Trophoblast cell (in vitro differentiated cells and primary cell): ENCODE measurements around the gene DPP6.

Source experiments
- DNase-seq, 2 donors: peaks; one replicate each; pipeline ENCODE4 v3.0.0-alpha.2; 2016
- H2AFZ ChIP-seq: 2 replicates; pipeline ENCODE4 v1.6.1; 2013; ENCODE audit warnings: low read length, moderate library complexity, mild to moderate bottlenecking; ENCODE audit not compliant: insufficient read depth, poor library complexity
- H2AK5ac ChIP-seq: 2 replicates; pipeline ENCODE4 v1.6.1; 2013; ENCODE audit warnings: mild to moderate bottlenecking, low read length
- H2BK120ac ChIP-seq: 2 replicates; pipeline ENCODE4 v1.6.1; 2013; ENCODE audit warnings: low read length, mild to moderate bottlenecking, moderate library complexity; ENCODE audit not compliant: insufficient read depth, poor library complexity
- H2BK12ac ChIP-seq: 2 replicates; pipeline ENCODE4 v1.6.1; 2013; ENCODE audit warnings: mild to moderate bottlenecking, low read length, moderate library complexity
- H2BK5ac ChIP-seq: 2 replicates; pipeline ENCODE4 v1.6.1; 2013; ENCODE audit warnings: low read length, low read depth, moderate library complexity, mild to moderate bottlenecking; ENCODE audit not compliant: poor library complexity
- H3K14ac ChIP-seq: 2 replicates; pipeline ENCODE4 v1.6.1; 2013; ENCODE audit warnings: mild to moderate bottlenecking, low read length
- H3K18ac ChIP-seq: 2 replicates; pipeline ENCODE4 v1.6.1; 2013; ENCODE audit warnings: mild to moderate bottlenecking, low read length
- H3K23ac ChIP-seq: 2 replicates; pipeline ENCODE4 v1.6.1; 2013; ENCODE audit warnings: low read length
- H3K27ac ChIP-seq: 2 replicates; pipeline ENCODE4 v1.5.1; 2013; ENCODE audit warnings: low read depth, mild to moderate bottlenecking, inconsistent platforms, low read length, moderate library complexity
- H3K27me3 ChIP-seq: 2 replicates; pipeline ENCODE4 v1.6.1; 2013; ENCODE audit warnings: inconsistent platforms, mild to moderate bottlenecking, low read length, moderate library complexity; ENCODE audit not compliant: insufficient read depth
- H3K36me3 ChIP-seq, 2 experiments: 1 replicate in 1 of 2; 2 replicates in 1 of 2; pipeline ENCODE4 v1.6.1; 2013; ENCODE audit warnings: low read length in 2 of 2, mild to moderate bottlenecking in 2 of 2, moderate library complexity in 1 of 2; ENCODE audit not compliant: insufficient read depth in 2 of 2, control insufficient read depth in 1 of 2
- H3K4ac ChIP-seq: 2 replicates; pipeline ENCODE4 v1.6.1; 2013; ENCODE audit warnings: low read depth, mild to moderate bottlenecking, low read length, moderate library complexity
- H3K4me1 ChIP-seq, 2 experiments: 1 replicate in 1 of 2; 2 replicates in 1 of 2; pipeline ENCODE4 v1.6.1; 2013; ENCODE audit warnings: low read length in 2 of 2, mild to moderate bottlenecking in 2 of 2, moderate library complexity in 1 of 2; ENCODE audit not compliant: insufficient read depth in 2 of 2, control insufficient read depth in 1 of 2
- H3K4me2 ChIP-seq: 2 replicates; pipeline ENCODE4 v1.6.1; 2013; ENCODE audit warnings: inconsistent platforms, mild to moderate bottlenecking, low read length, moderate library complexity
- H3K4me3 ChIP-seq: 2 replicates; pipeline ENCODE4 v1.5.1; 2013; ENCODE audit warnings: mild to moderate bottlenecking, low read depth, low read length, inconsistent platforms
- H3K79me1 ChIP-seq: one replicate; pipeline ENCODE4 v1.6.1; 2013; ENCODE audit warnings: low read length
- H3K79me2 ChIP-seq: 2 replicates; pipeline ENCODE4 v1.6.1; 2013; ENCODE audit warnings: low read length, mild to moderate bottlenecking; ENCODE audit not compliant: control insufficient read depth, insufficient read depth, poor library complexity
- H3K9ac ChIP-seq: 2 replicates; pipeline ENCODE4 v1.6.1; 2013; ENCODE audit warnings: mild to moderate bottlenecking, low read length
- H3K9me3 ChIP-seq: 2 replicates; pipeline ENCODE4 v1.6.1; 2013; ENCODE audit warnings: low read depth, mild to moderate bottlenecking, control low read depth, inconsistent platforms, low read length; ENCODE audit not compliant: insufficient read depth
- H4K12ac ChIP-seq: 2 replicates; pipeline ENCODE4 v1.6.1; 2013; ENCODE audit warnings: low read depth, mild to moderate bottlenecking, low read length, moderate library complexity
- H4K8ac ChIP-seq: 2 replicates; pipeline ENCODE4 v1.6.1; 2013; ENCODE audit warnings: low read depth, mild to moderate bottlenecking, low read length, moderate library complexity
- H4K91ac ChIP-seq: one replicate; pipeline ENCODE4 v1.6.1; 2013; ENCODE audit warnings: low read depth, mild to moderate bottlenecking, low read length, moderate library complexity
- WGBS: extraction: QIAGEN DNeasy Blood & Tissue Kit; methylation state at CpG from one replicate; pipeline ENCODE4 v1.1.7; 2013; ENCODE audit warnings: missing lambda C conversion rate; ENCODE audit not compliant: insufficient read length, insufficient coverage; ENCODE audit errors: extremely low coverage; 5-methylcytosine and 5-hydroxymethylcytosine counted together

DPP6 gene

DNA sequence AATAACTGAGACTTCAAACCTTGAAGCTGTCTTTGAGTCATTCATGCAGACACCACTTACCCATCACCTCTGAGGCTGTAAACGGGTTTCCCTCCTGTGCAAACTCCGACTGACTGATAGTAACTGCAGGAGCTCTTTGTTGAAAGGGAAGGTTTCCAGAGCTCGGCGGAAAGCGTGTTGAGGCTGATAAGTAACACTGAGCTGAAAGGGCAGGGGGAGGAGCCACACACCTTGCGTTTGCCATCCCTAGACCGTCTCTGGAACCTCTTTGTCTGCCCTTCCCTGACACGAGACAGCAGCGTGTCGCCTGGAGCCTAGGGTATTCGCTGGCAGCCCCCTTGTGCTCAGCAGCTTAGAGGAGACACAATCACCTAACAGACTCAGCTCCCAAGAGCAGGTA is 816.7 kb downstream of the DPP6 start:
- H3K9ac ChIP-seq = no peak overlapping the region
- H3K79me2 ChIP-seq = no peaks in the 10 kb centered on the region
- WGBS = no CpG with 5 or more reads among the region's 11 CpGs
- no peak overlapping the region for H3K4me3 ChIP-seq
- H3K18ac ChIP-seq = no peak overlapping the region
- DNase-seq = no peak
- no peak overlapping the region for H3K4me2 ChIP-seq
- no peaks in the 10 kb centered on the region for H3K4me1 ChIP-seq
- no peak overlapping the region for H3K14ac ChIP-seq
- H3K4ac ChIP-seq = no peak overlapping the region
- H2AFZ ChIP-seq = no peak overlapping the region
- H2BK120ac ChIP-seq = no peak overlapping the region
- no peak overlapping the region for H4K91ac ChIP-seq
- no peak overlapping the region for H3K27ac ChIP-seq
- H3K79me1 ChIP-seq = no peaks in the 10 kb centered on the region
- no peak overlapping the region for H4K8ac ChIP-seq
- H3K23ac ChIP-seq = no peak overlapping the region
- H2BK5ac ChIP-seq = no peak overlapping the region
- H3K27me3 ChIP-seq = no peaks in the 10 kb centered on the region
- no peak overlapping the region for H2AK5ac ChIP-seq
- H4K12ac ChIP-seq = no peak overlapping the region
- H2BK12ac ChIP-seq = no peak overlapping the region
- peaks cover 10% of the 10 kb centered on the region for H3K9me3 ChIP-seq
- H3K36me3 ChIP-seq = no peaks in the 10 kb centered on the region

DNA sequence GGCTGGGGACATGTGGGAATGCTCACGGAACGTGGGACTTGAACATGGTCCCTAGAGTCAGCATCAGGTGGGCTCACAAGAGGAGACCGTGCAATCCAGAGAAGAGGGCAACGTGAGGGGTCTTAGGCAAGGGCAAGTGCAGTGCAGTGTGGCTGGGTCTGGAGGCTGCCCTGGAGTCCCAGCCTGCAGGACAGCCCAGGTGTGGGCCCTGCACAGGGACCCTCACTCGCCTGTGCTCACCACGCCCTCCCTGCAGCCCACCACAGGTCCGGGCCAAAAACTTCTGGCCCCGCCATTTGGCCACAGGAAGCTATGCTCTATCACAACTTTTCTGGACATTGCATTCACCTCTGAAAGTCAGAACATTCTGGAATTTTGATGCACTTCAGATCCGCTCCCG is 817.2 kb downstream of the DPP6 start:
- H3K14ac ChIP-seq = no peak overlapping the region
- H3K4ac ChIP-seq = no peak overlapping the region
- no peak overlapping the region for H3K27ac ChIP-seq
- no peaks in the 10 kb centered on the region for H3K4me1 ChIP-seq
- H3K4me3 ChIP-seq = no peak overlapping the region
- no peak overlapping the region for H3K4me2 ChIP-seq
- H2AK5ac ChIP-seq = no peak overlapping the region
- peaks cover 10% of the 10 kb centered on the region for H3K9me3 ChIP-seq
- H3K18ac ChIP-seq = no peak overlapping the region
- H2BK120ac ChIP-seq = no peak overlapping the region
- H3K9ac ChIP-seq = no peak overlapping the region
- no peak for DNase-seq
- H4K8ac ChIP-seq = no peak overlapping the region
- no peak overlapping the region for H2BK5ac ChIP-seq
- no peak overlapping the region for H2AFZ ChIP-seq
- no peak overlapping the region for H2BK12ac ChIP-seq
- H4K12ac ChIP-seq = no peak overlapping the region
- H4K91ac ChIP-seq = no peak overlapping the region
- H3K79me1 ChIP-seq = no peaks in the 10 kb centered on the region
- no peaks in the 10 kb centered on the region for H3K27me3 ChIP-seq
- no peak overlapping the region for H3K23ac ChIP-seq
- no peaks in the 10 kb centered on the region for H3K36me3 ChIP-seq
- H3K79me2 ChIP-seq = no peaks in the 10 kb centered on the region
- no CpG with 5 or more reads among the region's 10 CpGs for WGBS

DNA sequence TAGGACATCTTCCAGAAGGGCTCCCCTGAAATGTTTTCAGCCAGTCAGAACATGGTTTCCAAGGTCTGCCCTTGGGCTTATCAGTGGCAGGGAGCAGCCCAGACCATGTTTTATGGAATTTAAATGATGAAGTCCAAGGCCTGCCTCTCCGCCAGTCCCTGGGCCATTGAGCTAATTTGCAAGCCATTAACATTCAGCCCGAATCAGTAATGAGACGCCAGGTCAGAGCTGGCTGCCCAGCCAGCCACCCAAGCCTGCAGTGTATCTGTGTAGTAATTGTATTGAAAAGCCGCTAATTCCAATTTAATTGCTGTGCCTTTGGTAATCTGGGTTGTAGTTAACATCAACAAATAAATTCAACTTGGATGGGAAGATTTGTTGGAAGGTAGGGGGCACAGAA is 819.3 kb downstream of the DPP6 start:
- no peak overlapping the region for H4K91ac ChIP-seq
- no peak overlapping the region for H2BK5ac ChIP-seq
- no peak overlapping the region for H3K4ac ChIP-seq
- H3K23ac ChIP-seq = no peak overlapping the region
- no peak overlapping the region for H2AK5ac ChIP-seq
- no peak overlapping the region for H3K4me2 ChIP-seq
- H3K9ac ChIP-seq = no peak overlapping the region
- no peaks in the 10 kb centered on the region for H3K36me3 ChIP-seq
- H3K18ac ChIP-seq = no peak overlapping the region
- H3K27ac ChIP-seq = no peak overlapping the region
- no peak for DNase-seq
- H3K4me1 ChIP-seq = no peaks in the 10 kb centered on the region
- no peaks in the 10 kb centered on the region for H3K79me2 ChIP-seq
- peaks cover 6% of the 10 kb centered on the region for H3K9me3 ChIP-seq
- H2BK12ac ChIP-seq = no peak overlapping the region
- no peaks in the 10 kb centered on the region for H3K79me1 ChIP-seq
- H3K14ac ChIP-seq = no peak overlapping the region
- H3K27me3 ChIP-seq = no peaks in the 10 kb centered on the region
- no peak overlapping the region for H2BK120ac ChIP-seq
- no peak overlapping the region for H4K8ac ChIP-seq
- H2AFZ ChIP-seq = no peak overlapping the region
- no peak overlapping the region for H4K12ac ChIP-seq
- no CpG with 5 or more reads among the region's 4 CpGs for WGBS
- no peak overlapping the region for H3K4me3 ChIP-seq

DNA sequence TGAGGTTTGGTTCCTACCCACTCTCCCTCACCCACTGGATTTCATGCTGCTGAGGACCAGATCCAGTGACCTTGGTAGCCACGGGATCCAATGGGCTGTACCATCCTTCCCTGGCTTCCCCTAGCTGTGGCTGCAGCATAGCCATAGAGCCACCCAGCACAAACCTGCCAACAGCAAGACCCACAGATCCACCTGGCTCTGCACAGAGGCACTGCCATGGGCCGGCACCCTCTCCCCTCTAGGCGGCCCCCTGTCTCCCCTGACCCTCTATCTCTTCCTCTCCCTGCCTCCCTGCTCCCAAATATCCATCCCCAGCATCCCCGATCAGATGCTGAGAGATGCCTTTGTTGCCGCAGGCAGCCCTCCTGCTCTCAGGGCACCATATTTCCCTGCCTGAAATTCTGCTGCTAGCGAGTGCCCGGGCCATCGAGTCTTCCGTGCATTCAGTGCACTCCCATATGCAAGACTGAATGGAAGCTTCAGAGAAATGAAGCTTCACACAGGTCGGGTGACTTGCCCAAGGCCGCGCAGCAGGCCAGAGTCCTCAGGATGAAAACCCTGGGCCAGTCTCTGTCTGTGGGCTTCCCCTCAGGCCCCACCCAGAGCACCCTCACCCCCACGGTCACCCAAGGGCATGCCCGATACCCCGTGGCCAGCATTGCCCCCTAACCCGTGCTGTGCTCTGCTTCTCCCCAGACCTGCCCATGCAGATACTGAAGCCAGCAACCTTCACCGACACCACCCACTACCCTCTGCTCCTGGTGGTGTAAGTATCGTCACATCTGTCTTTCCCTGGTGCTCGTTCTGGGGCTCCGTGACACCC is 819.9 kb downstream of the DPP6 start:
- H4K8ac ChIP-seq = no peak overlapping the region
- H2BK5ac ChIP-seq = no peak overlapping the region
- no peak overlapping the region for H2BK120ac ChIP-seq
- H3K4me1 ChIP-seq = no peaks in the 10 kb centered on the region
- H3K36me3 ChIP-seq = no peaks in the 10 kb centered on the region
- peak overlapping the region; percentile 52 for H3K4me3 ChIP-seq
- H3K9me3 ChIP-seq = peaks cover 6% of the 10 kb centered on the region
- no CpG with 5 or more reads among the region's 20 CpGs for WGBS
- no peak overlapping the region for H3K23ac ChIP-seq
- H2AFZ ChIP-seq = no peak overlapping the region
- H3K79me2 ChIP-seq = no peaks in the 10 kb centered on the region
- no peak overlapping the region for H2AK5ac ChIP-seq
- H4K12ac ChIP-seq = no peak overlapping the region
- no peaks in the 10 kb centered on the region for H3K27me3 ChIP-seq
- H3K27ac ChIP-seq = no peak overlapping the region
- DNase-seq = no peak
- H3K9ac ChIP-seq = no peak overlapping the region
- no peak overlapping the region for H2BK12ac ChIP-seq
- no peak overlapping the region for H3K4me2 ChIP-seq
- no peak overlapping the region for H3K18ac ChIP-seq
- no peak overlapping the region for H4K91ac ChIP-seq
- H3K79me1 ChIP-seq = no peaks in the 10 kb centered on the region
- H3K4ac ChIP-seq = no peak overlapping the region
- no peak overlapping the region for H3K14ac ChIP-seq
